Measurements from ENCODE around the gene DYSF.

Gene DYSF

DNA sequence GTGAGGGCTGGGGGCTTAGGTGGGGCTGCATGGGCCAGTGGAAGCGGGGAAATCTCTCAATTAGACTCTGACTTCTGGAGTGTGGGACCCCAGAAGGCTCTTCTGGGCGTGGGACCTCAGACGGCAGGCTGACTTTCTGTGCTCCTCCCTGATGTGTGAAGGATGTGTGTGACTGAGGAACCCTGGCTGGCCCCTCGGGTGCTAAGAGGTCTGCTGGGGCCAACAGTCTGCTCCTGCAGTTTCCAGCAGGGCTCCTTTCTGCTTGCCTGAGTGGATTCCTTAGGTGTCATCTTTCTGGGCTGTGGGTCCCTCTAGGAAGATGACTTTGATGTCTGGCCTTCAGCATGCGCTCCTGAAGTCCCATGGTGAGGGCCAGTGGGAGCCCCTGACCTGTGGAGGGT, 167.5 kb downstream of the DYSF start:
- Histone ChIP-seq H3K9ac (ENCODE audit: low read length) (no peak overlapping the region), H3K27me3 (ENCODE audit: low read depth, low read length) (no peaks in the 10 kb centered on the region), H2AFZ (ENCODE audit: low read depth, low read length) (no peak overlapping the region), H3K4me1 (ENCODE audit: low read length) (no peaks in the 10 kb centered on the region), H3K4me2 (ENCODE audit: low read length) (no peak overlapping the region), H3K27ac (ENCODE audit: low read length) (no peak overlapping the region), H3K4me3 (ENCODE audit: low read length) (no peak overlapping the region), H3K79me2 (ENCODE audit: low read length) (no peaks in the 10 kb centered on the region), H4K20me1 (ENCODE audit: insufficient read depth, low read length) (no peaks in the 10 kb centered on the region), H3K36me3 (replicated peaks; ENCODE audit: low read depth, low read length) (no peaks in the 10 kb centered on the region), H3K9me3 (ENCODE audit: insufficient read depth, low read length) (no peaks in the 10 kb centered on the region)
- no peak for TF ChIP-seq EZH2phosphoT487 (IDR thresholded peaks at IDR 0.05; ENCODE audit: low read depth)
- TF ChIP-seq, protein P1, sequence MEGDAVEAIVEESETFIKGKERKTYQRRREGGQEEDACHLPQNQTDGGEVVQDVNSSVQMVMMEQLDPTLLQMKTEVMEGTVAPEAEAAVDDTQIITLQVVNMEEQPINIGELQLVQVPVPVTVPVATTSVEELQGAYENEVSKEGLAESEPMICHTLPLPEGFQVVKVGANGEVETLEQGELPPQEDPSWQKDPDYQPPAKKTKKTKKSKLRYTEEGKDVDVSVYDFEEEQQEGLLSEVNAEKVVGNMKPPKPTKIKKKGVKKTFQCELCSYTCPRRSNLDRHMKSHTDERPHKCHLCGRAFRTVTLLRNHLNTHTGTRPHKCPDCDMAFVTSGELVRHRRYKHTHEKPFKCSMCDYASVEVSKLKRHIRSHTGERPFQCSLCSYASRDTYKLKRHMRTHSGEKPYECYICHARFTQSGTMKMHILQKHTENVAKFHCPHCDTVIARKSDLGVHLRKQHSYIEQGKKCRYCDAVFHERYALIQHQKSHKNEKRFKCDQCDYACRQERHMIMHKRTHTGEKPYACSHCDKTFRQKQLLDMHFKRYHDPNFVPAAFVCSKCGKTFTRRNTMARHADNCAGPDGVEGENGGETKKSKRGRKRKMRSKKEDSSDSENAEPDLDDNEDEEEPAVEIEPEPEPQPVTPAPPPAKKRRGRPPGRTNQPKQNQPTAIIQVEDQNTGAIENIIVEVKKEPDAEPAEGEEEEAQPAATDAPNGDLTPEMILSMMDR (IDR thresholded peaks at IDR 0.05; ENCODE audit: low read depth, low read length), result no peak

DNA sequence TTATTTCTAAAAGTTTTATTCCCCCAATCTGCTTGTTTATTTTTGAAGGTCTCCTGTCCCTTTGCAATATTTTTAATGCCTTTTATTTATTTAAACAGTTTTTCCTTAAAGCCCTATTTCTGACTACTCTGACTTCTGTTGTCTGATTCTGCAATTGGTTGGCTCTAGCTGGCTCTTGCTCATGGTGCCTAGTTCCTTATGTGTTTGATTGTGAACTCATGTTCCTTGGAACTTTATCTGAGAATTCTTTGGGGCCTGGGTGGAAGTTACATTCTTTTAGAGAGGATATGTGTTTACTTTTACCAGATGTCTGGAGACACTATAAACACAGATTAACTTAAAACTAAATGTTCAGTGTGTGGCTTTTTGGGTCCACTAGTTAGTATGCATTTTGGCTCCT, 175.9 kb downstream of the DYSF start:
- no peaks in the 10 kb centered on the region for H4K20me1 ChIP-seq (ENCODE audit: insufficient read depth, low read length)
- H3K9ac ChIP-seq (ENCODE audit: low read length), result no peak overlapping the region
- H3K4me3 ChIP-seq (ENCODE audit: low read length), result no peak overlapping the region
- H3K79me2 ChIP-seq (ENCODE audit: low read length), result no peaks in the 10 kb centered on the region
- no peaks in the 10 kb centered on the region for H3K4me1 ChIP-seq (ENCODE audit: low read length)
- TF ChIP-seq, protein P1 (IDR thresholded peaks at IDR 0.05; ENCODE audit: low read depth, low read length), result no peak
- TF ChIP-seq EZH2phosphoT487 (IDR thresholded peaks at IDR 0.05; ENCODE audit: low read depth), result no peak
- no peaks in the 10 kb centered on the region for H3K9me3 ChIP-seq (ENCODE audit: insufficient read depth, low read length)
- H3K36me3 ChIP-seq (replicated peaks; ENCODE audit: low read depth, low read length), result no peaks in the 10 kb centered on the region
- no peak overlapping the region for H3K4me2 ChIP-seq (ENCODE audit: low read length)
- peaks cover 25% of the 10 kb centered on the region; the same call in 1 of the 2 replicates for H3K27me3 ChIP-seq (ENCODE audit: low read depth, low read length)
- H3K27ac ChIP-seq (ENCODE audit: low read length), result no peak overlapping the region
- no peak overlapping the region for H2AFZ ChIP-seq (ENCODE audit: low read depth, low read length)

- Histone ChIP-seq H3K79me2 (ENCODE audit: low read length) (no peaks in the 10 kb centered on the region), H3K9ac (ENCODE audit: low read length) (no peak overlapping the region), H3K4me3 (ENCODE audit: low read length) (no peak overlapping the region), H3K27ac (ENCODE audit: low read length) (no peak overlapping the region), H3K4me2 (ENCODE audit: low read length) (no peak overlapping the region), H4K20me1 (ENCODE audit: insufficient read depth, low read length) (no peaks in the 10 kb centered on the region), H3K36me3 (replicated peaks; ENCODE audit: low read depth, low read length) (no peaks in the 10 kb centered on the region), H2AFZ (ENCODE audit: low read depth, low read length) (no peak overlapping the region), H3K9me3 (ENCODE audit: insufficient read depth, low read length) (no peaks in the 10 kb centered on the region), H3K27me3 (ENCODE audit: low read depth, low read length) (peaks cover 26% of the 10 kb centered on the region; the same call in 1 of the 2 replicates), H3K4me1 (ENCODE audit: low read length) (no peaks in the 10 kb centered on the region)
- TF ChIP-seq, protein P1 (IDR thresholded peaks at IDR 0.05; ENCODE audit: low read depth, low read length), result no peak
- no peak for TF ChIP-seq EZH2phosphoT487 (IDR thresholded peaks at IDR 0.05; ENCODE audit: low read depth)
Measured at GRCh38 chr2:71629771-71630453, 176.6 kb downstream of the DYSF start.

DNA sequence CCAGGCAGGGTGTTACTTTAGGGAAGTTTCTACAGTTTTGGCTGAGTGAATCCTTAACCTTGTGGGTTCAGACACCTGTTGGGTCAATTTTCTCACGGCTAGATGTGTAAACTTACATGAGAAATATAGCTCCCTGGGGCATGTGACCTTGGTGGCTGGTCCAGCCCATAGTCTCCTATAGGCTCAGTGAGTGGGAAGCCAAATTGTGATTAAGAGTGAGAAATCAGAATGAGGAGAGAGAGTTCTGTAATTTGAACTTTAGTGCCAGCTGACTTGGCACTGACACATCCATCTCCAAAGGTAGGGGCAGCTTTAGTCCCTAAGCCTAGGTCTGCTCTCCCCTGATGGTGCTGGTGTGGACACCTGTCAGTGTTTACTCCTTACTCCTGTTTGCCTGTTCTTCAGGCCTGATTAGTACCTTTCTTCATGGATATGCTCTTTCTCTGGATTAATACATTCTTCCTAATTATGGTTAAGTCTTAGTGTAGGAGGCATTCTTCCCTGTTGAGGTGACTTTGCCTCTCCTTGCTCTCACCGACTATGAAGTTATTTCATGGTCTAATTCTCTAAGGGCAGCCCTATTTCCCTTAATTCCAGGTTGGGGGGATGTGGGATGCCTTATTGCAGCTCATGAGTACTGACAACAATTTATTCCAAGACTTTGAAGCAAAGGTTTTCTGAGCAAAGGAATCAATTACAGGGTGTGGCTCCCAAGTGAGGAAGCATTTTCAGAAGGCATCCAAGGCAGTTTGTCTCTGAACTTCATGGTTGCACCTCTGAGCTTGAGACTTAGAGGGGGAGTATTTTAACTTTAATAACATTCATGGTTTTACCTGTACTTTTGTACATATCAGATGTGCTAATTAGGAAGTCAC, 177.3 kb downstream of the DYSF start:
- TF ChIP-seq EZH2phosphoT487 (IDR thresholded peaks at IDR 0.05; ENCODE audit: low read depth), result no peak
- TF ChIP-seq, protein P1 (IDR thresholded peaks at IDR 0.05; ENCODE audit: low read depth, low read length), result no peak
- Histone ChIP-seq H3K79me2 (ENCODE audit: low read length) (no peaks in the 10 kb centered on the region), H3K36me3 (replicated peaks; ENCODE audit: low read depth, low read length) (no peaks in the 10 kb centered on the region), H3K4me1 (ENCODE audit: low read length) (no peaks in the 10 kb centered on the region), H4K20me1 (ENCODE audit: insufficient read depth, low read length) (no peaks in the 10 kb centered on the region), H3K27me3 (ENCODE audit: low read depth, low read length) (peaks cover 26% of the 10 kb centered on the region; the same call in 1 of the 2 replicates), H3K9me3 (ENCODE audit: insufficient read depth, low read length) (no peaks in the 10 kb centered on the region), H2AFZ (ENCODE audit: low read depth, low read length) (no peak overlapping the region), H3K27ac (ENCODE audit: low read length) (no peak overlapping the region), H3K9ac (ENCODE audit: low read length) (no peak overlapping the region), H3K4me3 (ENCODE audit: low read length) (no peak overlapping the region), H3K4me2 (ENCODE audit: low read length) (no peak overlapping the region)
